HG03097 (cell line): ENCODE data around the gene CLEC4M.
"Not testable (repeated sequence)": the region's sequence is repeated elsewhere in the genome, so short reads cannot be mapped to it uniquely, and the experiment has no call there.

Source experiments
- ATAC-seq: cut with Tn5 transposase; IDR thresholded peaks from one replicate; pipeline ENCODE4 v1.9.1; 2021; ENCODE audit not compliant: unreplicated experiment, low FRiP score

CLEC4M gene

DNA sequence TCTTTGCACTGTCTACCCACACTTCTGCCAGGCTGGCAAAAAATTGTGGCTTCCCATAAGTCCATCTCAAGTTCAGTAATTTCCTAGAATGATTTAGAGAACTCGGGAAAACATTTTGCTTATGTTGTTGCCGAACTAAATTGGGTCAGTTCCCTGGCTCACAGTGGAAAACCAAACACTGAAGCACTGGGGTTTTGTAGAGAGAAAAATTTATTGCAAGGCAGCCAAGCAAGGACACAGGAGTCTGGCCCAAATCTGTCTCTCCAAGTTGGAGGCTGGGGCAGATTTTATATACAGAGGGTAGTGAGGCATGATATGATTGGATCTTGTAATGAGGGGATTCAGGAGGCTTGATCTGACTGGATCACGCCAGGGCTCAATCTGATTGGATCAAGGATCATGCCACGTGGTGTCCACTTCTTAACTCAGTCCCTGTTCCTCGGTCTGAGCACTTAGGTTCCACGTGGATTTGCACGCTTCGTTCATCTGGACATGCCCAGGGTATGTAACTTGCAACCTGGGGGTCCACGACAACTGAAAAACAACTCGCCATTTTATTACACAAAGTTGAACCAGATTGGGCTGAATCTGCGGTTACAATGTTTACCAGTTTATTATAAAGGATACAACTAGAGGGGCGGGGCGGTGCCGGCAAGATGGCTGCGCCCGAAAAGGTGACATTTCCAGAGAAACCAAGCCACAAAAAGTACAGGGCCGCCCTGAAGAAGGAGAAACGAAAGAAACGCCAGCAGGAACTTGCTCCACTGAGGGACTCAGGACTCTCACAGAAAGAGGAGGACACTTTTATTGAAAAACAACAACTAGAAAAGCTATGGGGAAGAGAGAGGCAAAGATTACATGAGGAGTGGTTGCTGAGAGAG, 23.0 kb upstream of the CLEC4M start:
- ATAC-seq = no peak

DNA sequence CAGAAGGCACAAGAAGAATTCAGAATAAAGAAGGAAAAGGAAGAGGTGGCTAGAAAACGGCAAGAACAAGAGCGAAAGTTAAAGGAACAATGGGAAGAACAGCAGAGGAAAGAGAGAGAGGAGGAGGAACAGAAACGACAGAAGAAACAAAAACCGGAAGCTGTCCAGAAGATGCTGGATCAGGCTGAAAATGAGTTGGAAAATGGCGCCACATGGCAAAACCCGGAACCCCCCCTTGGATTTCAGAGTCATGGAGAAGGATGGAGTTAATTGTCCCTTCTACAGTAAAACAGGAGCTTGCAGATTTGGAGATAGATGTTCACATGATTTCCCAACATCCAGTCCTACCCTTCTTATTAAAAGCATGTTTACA, 22.4 kb upstream of the CLEC4M start:
- ATAC-seq = no peak

DNA sequence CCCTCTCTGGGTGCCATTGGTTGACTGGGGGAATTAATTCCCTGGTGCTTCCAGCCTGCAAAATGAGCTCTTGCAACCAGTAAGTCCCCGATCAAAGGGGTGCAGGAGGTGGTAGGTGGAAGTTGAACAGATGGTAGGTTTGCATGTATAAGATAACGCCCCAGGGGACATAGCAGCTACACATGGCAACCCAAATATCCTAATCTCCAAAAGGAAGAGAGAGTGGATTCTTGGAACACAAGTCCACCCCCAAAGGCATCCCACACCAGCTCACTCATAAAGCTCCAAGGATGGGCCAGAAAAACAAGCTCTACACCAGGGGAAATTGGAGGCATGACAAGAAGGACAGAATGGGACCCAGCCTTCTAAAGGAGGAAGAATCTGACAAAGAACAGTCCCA, 20.5 kb upstream of the CLEC4M start:
- ATAC-seq = no peak

DNA sequence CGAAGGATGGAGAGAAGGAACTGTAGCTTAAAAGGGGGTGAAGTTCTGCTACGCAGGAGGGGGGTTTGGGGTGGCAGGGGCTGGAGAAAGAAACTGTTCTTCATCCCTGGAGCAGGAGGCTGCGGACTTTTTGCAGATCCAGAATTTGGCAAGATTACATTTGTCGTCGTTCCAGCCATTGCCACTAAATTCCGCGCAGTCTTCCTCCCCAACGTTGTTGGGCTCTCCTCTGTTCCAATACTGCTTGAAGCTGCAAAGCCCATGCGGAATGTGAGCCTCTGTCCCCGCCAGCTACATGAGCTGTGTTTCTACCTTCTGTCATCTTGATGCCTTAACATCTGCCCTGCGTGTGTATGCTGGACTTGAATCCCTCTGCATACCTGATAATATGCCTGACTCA, 20.1 kb upstream of the CLEC4M start:
- ATAC-seq = no peak

DNA sequence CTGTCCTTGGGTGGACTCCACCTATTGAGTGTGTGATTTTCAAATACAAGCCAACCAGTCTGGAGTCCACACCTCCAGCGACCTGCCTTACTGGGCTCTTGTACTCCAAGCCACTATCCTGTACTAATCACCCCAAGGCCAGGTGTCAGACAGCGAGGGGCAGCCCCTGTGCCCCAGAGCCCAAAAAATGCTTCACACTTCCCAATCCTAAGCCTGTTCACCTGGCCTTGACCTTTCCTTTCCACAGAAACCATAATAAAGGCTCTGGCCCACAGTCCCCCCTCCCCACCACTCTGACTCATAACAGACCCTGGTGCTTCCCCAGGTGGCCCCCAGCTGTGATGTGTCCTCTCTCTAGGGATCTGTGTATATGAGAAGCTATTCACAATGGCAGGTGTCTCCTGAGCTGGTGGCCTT, 19.6 kb upstream of the CLEC4M start:
- peak; percentile 55 for ATAC-seq

DNA sequence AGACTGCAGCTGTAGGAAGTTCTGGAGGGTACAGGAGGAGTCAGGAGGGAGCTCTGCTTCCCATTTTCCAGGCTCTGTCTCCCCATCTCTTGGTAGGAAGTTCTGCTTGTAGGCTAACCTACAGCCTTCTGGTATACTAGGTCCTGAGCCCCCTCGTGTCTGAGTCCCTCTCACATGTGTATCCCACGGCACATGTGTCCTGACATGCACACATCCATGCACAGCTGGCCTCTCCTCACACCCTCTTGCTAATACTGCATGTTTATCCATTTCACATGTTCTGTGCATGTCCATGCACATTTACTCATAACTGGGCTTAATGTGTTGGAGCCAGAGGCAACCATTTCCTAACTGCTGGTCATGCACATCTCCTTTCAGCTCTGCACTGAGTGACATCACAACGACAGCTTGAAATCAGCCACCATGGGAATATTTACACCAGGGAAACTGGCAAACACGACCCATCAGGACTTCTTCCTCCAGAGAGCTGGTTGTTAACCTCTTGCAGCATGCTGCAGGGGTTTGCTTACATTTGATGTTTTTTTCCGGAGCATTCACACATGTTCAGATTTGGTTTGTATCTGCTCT, 18.8 kb upstream of the CLEC4M start:
- ATAC-seq = no peak

DNA sequence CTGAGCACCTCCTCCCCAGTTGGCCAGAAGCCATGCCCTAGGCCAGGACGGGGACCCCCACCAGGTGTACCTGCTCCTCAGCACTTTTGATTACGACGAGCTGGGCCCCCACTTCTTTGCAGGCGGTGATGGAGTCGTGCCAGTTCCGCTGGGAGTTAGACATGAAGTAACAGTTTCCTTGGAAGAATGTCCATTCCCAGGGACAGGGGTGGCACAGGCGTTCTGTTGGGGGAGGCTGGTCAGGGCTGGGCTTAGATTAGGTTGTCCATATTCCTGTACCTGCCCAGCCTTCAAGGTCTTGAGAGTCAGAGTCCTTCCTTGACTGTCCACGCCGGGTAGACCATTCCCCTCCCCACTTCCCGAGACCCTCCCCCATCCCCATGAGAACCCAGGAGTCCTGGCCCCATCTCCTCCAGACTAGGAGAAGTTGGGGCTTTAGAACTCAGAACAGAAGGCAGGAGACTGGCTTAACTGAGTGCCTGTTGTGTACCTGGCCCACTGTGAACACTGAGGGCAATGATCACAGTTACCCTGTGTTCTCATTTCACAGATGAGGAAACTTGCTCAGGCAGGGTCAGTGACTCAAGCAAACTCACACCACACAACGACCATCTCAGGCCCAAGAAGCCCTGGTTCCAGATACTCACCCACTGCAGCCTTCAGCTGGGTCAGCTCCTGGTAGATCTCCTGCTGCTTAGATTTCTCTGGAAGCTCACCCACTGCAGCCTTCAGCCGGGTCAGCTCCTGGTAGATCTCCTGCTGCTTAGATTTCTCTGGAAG, 18.0 kb upstream of the CLEC4M start:
- no peak for ATAC-seq

DNA sequence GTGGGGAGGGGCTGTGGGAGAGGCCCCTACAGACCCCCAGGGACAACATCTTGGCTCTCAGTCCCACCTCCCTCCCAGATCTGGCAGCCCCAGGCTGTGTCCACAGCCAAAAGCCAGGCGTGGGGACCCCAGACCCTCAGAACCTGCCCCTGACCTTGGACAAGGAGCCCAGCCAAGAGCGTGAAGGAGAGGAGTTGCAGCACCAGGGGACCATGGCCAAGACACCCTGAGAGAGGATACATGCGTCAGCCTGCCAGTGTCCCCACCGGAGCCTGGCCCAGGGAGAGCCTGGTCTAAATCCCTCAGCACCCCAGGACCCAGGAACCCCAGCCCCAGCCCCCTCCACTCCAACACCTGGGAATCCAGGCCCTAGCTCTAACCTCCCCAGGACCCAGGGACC, 16.7 kb upstream of the CLEC4M start:
- not testable (repeated sequence) for ATAC-seq

DNA sequence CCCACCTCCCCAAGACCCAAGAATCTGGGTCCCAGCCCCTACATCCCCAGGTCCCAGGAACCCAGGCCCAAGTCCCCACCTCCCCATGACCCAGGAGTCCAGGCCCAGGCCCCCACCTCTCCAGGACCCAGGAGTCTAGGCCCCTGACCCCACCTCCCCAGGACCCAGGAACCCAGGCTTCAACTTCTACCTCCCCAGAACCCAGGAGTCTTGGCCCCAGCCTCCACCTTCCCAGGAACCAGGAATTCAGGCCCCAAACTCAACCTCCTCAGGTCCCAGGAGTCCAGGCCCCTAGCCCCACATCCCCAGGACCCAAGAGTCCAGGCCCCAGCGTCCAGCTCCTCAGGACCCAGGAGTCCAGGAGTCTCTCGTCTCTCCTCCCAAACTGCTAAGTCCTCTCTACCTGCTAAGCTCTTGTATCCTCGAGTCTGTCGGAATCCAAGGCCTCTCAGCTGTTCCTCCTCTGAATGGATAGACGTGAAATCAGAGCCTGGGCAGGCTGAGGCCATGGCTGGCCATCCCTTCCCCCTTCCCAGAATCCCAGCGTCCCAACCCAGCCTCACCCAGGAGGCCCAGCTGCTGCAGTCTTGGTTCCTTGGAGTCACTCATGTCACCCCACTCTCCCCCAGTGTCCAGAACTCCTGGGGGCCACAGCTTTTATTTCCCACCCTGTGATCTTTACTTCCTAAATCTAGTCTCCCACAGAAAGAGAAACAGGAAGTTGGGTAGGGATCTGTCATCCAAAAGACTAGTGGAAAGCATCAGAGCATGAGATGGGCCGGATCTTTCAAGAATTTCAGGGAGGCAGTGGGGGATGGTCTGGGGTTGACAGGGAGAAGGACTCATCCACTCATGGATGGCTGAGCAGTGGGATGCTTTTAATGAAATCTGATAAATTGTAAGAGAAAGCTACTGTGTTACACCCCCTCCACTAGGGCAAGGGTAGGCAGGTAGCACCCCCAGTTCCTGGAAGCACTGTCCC, 15.8 kb upstream of the CLEC4M start, which contains the start of gene CD209:
Gene CD209 (minus strand): TSS at position 632 of the 982 bp plus-strand sequence. CDS start 23 bp downstream, at position 609.
- no peak for ATAC-seq

DNA sequence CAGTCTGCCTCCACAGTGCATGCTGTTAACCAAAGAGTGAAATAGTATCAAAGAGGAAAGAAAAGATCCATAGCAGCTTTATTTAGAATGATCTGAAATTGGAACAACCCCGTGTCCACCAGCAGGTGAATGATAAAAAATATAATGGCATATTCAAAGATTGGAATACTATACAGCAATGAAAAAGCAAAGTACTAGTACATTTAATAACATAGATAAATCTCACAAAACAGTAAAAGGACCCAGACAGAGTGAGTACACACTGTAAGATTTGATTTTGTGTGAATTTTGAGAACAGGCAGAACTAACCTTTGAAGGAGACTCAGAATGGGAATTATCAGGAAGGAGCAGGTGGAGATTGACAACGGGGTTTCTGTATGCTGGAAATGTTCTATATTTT, 14.9 kb upstream of the CLEC4M start:
- ATAC-seq = no peak

DNA sequence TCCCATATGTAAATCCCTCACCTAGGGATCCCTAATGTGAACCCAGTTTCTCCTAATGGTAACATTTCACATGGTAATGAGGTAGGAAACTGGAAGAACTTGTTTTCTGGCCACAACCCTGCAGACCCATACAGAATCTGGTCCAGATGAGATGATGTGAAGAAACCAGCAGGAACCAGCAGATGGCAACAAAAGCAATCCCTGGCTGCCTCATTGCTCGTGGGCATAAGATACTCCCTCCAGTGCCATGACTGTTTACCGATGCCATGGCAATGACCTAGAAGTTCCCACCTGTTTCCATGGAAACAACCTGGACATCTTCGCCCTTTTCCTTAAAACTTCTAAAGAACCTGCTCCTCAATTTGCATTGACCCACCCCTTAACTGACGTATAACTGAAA, 14.3 kb upstream of the CLEC4M start:
- ATAC-seq = no peak

DNA sequence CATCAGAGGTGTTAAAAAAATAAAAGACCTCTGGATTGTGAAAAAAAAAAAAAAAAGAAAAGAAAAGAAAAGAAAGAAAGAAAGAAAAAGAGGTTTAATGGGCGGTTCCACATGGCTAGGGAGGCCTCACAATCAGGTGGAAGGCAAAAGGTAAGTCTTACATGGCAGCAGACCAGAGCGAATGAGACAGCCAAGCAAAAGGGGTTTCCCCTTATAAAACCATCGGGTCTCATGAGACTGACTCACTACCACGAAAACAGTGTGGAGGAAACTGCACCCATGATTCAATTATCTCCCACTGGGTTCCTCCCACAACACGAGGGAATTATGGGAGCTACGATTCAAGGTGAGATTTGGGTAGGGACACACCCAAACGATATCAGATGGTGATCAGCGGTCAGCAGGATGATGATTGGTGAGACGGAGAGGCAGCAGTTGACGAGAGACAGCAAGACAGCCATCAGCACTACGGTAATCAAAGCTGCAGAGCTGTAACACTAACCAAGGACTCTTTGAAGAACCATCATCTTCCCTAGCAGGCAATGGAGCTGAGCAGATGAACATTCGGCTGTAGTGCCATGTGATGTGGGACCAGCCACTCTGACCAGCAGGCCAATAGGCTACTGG, 11.8 kb upstream of the CLEC4M start:
- no peak for ATAC-seq

DNA sequence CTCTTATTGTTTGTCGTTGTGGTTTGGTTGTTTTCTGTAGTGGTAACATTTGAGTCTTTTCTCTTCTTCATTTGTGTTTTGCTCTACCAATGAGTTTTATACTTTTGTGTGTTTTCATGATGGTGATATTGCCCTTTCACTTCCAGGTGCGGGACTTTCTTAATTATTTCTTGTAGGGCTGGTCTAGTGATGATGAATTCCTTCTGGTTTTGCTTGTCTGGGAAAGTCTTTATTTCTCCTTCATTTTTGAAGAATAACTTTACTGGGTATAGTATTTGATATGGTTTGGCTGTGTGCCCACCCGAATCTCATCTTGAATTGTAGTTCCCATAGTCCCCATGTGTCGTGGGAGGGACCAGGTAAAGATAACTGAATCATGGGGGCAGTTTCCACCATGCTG, 6.8 kb upstream of the CLEC4M start:
- no peak for ATAC-seq

DNA sequence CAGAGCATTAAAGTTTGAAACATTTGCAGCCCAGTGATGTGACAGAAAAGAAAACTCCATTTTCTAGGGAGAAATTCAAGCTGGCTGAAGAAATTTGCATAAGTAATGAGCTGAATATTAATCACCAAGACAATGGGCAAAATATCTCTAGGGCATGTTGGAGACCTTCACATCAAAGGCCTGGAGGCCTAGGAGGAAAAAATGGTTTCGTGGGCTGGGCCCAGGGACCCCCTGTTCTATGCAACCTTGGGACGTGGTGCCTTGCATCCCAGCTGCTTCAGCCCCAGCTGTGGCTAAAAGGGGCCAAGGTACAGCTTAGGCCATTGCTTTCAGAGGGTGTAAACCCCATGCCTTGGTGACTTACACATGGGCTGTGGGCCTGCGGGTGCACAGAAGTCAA, 5.7 kb upstream of the CLEC4M start:
- no peak for ATAC-seq

DNA sequence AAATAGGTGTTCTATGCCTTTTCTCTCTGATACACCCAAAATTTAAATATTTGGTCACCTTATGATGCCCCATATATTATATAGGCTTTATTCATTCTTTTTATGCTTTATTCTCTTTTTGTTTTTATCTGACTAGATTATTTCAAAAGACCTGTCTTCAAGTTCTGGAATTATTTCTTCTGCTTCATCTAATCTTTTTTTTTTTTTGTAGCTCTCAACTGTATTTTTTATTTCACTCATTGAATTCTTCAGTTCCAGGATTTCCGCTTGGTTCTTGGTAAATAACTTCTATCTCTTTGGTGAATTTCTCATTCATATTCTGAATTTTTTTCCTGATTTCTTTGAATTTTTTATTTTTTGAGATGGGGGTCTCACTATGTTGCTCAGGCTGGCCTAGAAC, 3.9 kb upstream of the CLEC4M start:
- ATAC-seq = no peak

DNA sequence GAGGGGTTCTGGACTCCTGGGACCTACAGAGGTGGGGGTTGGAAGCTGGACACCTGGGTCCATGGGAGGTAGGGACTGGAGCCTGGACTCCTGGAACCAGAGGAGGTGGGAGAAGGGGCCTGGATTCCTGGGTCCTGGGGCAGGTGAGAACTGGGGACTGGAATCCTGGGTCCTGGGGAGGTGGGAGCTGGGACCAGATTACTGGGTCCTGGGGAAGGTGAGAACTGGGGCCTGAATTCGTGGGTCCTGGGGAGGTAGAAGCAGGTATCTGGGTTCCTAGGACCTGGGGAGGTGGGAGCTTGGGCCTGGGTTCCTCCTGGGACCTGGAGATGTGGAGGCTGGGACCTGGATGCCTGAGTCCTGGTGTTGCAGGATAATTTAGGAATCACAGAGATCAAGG, 653 bp downstream of the CLEC4M start:
- no peak for ATAC-seq

DNA sequence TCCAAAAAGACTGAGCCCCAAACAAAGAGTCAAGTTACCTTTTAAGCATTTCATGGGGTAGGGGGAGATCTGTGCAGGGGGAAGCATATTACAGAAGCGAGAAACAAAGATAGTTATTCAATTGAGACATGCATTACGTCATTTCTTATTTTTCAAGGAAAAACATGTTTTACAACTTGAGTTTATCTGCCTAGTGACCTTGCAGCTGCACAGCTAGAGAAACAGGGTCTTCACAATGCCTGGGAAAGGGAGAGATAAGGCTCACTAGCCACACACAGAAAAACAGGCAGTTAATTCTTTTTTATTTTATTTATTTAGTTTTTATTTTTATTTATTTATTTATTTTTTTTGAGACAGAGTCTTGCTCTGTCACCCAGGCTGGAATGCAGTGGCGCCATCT, 1.1 kb downstream of the CLEC4M start:
- not testable (repeated sequence) for ATAC-seq

DNA sequence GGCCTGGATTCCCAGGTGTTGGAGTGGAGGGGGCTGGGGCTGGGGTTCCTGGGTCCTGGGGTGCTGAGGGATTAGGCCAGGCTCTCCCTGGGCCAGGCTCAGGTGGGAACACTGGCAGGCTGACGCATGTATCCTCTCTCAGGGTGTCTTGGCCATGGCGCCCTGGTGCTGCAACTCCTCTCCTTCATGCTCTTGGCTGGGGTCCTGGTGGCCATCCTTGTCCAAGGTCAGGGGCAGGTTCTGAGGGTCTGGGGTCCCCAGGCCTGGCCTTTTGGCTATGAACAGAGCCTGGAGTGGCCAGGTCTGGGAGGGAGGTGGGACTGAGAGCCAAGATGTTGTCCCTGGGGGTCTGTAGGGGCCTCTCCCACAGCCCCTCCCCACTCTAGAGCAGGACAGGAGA, 2.0 kb downstream of the CLEC4M start:
- not testable (repeated sequence) for ATAC-seq

DNA sequence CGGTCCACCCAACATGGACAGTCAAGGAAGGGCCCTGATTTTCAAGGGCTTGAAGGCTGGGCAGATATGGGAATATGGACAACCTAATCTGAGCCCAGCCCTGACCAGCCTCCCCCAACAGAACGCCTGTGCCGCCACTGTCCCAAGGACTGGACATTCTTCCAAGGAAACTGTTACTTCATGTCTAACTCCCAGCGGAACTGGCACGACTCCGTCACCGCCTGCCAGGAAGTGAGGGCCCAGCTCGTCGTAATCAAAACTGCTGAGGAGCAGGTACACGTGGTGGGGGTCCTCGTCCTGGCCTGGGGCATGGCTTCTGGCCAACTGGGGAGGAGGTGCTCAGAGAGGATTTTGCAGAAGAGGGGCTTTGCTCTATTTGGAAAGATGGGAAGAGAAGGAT, 3.5 kb downstream of the CLEC4M start:
- no peak for ATAC-seq

DNA sequence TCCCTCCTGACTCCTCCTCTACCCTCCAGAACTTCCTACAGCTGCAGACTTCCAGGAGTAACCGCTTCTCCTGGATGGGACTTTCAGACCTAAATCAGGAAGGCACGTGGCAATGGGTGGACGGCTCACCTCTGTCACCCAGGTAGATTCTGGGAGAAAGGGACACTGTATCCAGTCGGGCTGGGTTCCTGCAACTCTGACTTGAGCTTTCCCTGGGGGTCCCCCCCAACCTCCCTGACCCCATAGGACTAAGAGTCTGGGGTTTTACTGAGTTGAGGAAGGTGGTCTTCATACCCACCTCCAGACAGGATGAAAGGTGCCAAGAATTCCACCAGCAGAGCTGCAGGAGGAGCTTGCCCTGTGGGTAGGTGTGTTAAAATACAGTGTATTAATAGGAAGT, 4.4 kb downstream of the CLEC4M start:
- no peak for ATAC-seq
